Amygdala (tissue), 56 donors: ENCODE data around the gene NCAN.
"Not testable (repeated sequence)": the region's sequence is repeated elsewhere in the genome, so short reads cannot be mapped to it uniquely, and the experiment has no call there.

Experiments
- DNase-seq, 56 donors: peaks; one replicate each; lab custom pipeline; 2025; lab: John Stamatoyannopoulos, UW

The NCAN gene

GRCh38 chr19:19223060-19223459 is 11.3 kb downstream of the NCAN start:
- DNase-seq = no peak

GRCh38 chr19:19223636-19224035 is 11.9 kb downstream of the NCAN start:
- DNase-seq = no peak

GRCh38 chr19:19224150-19224851 is 12.5 kb downstream of the NCAN start:
- DNase-seq = no peak

- DNase-seq = peak in 1 of 56 donors; percentile 16
These were observed 13.2 kb downstream of the NCAN start for GRCh38 chr19:19224852-19225494.

- no peak for DNase-seq
These were observed 14.4 kb downstream of the NCAN start for GRCh38 chr19:19226204-19226603.

- DNase-seq = no peak
These were observed 14.9 kb downstream of the NCAN start for GRCh38 chr19:19226663-19227062.

GRCh38 chr19:19227217-19227616 is 15.5 kb downstream of the NCAN start:
- no peak for DNase-seq

GRCh38 chr19:19229701-19230100 is 17.9 kb downstream of the NCAN start:
- DNase-seq = no peak

- DNase-seq = no peak
These were observed 19.2 kb downstream of the NCAN start for GRCh38 chr19:19230999-19231398.

GRCh38 chr19:19232261-19232721 is 20.5 kb downstream of the NCAN start:
- peak in 20 of 56 donors; percentile 6 to 69 (median 50) for DNase-seq

GRCh38 chr19:19234220-19234816 is 22.6 kb downstream of the NCAN start:
- DNase-seq = no peak

- DNase-seq = no peak
These were observed 24.4 kb downstream of the NCAN start for GRCh38 chr19:19236173-19236572.

GRCh38 chr19:19238126-19238894 is 26.6 kb downstream of the NCAN start:
- no peak for DNase-seq

GRCh38 chr19:19239675-19240074 is 27.9 kb downstream of the NCAN start:
- DNase-seq = no peak

GRCh38 chr19:19240476-19240875 is 28.7 kb downstream of the NCAN start:
- DNase-seq = no peak

GRCh38 chr19:19250196-19250801 is 38.5 kb downstream of the NCAN start:
- DNase-seq = no peak

- DNase-seq = not testable (repeated sequence)
These were observed 41.7 kb downstream of the NCAN start for GRCh38 chr19:19253409-19253808.

GRCh38 chr19:19256072-19256969 is 44.6 kb downstream of the NCAN start:
- DNase-seq = peak in 7 of 56 donors; percentile 6 to 46 (median 17)

- DNase-seq = peak in 1 of 56 donors; percentile 38
These were observed 45.4 kb downstream of the NCAN start for GRCh38 chr19:19257137-19257536.
